Measurements from ENCODE around the gene RSPRY1. TPM values are rescaled to one million over a fixed set of nuclear protein-coding genes. Genes with fewer than 3 reads are reported as not detected.
A peak's percentile ranks its signal among the peaks of the same experiment; 100 is the strongest.

The RSPRY1 gene
- total RNA-seq, 4 donors from 2014 or later: 20.4 to 28.5 (median 24.6) TPM

DNA sequence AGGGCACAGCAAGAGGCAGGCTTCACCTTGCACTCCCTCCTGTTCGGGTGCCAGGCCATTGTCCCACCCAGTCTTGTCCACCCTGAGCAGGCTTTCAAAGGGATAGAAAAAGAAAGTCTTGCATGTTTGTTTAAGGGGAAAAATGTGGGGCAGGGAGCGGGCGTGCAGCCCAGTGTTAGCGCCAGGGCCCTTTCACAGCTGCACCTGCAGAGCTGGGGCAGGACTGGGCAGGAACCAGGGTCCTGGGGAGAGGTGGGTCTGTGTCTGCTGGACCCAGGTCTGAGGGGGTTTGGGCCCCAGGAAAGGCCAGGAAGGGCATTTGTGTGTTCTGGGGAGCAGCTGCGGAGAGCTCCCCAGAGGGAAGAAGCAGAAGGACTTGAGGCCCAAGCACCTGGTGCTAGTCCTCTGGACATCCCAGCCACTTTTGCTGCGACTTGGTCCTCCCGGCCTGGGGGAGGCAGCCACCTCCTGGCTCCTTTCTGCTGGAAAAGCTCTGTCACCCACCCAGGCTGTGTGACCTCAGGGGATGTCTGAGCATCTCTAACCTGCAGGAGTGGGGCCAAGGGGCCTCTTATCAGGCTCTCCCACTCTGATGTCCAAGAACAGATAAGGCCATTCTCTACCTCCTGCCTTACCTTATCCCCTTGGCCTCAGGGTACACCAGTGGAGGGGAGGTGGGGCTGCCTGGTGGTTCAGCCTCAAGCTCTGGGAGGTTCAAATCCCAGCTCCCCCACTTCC lies 45.0 kb upstream of the RSPRY1 start:
- no peaks in the 10 kb centered on the region for H3K9me3 ChIP-seq
- DNase-seq (ENCODE audit: low spot score in 2 of 2): no peak
- H3K4me3 ChIP-seq: no peak overlapping the region
- 87 to 92% methylated on average over 6 to 7 of the region's 7 CpGs for WGBS, 2 donors
- H3K27me3 ChIP-seq: no peaks in the 10 kb centered on the region
- TF ChIP-seq POLR2A (IDR thresholded peaks at IDR 0.05): no peak
- TF ChIP-seq, protein P1, sequence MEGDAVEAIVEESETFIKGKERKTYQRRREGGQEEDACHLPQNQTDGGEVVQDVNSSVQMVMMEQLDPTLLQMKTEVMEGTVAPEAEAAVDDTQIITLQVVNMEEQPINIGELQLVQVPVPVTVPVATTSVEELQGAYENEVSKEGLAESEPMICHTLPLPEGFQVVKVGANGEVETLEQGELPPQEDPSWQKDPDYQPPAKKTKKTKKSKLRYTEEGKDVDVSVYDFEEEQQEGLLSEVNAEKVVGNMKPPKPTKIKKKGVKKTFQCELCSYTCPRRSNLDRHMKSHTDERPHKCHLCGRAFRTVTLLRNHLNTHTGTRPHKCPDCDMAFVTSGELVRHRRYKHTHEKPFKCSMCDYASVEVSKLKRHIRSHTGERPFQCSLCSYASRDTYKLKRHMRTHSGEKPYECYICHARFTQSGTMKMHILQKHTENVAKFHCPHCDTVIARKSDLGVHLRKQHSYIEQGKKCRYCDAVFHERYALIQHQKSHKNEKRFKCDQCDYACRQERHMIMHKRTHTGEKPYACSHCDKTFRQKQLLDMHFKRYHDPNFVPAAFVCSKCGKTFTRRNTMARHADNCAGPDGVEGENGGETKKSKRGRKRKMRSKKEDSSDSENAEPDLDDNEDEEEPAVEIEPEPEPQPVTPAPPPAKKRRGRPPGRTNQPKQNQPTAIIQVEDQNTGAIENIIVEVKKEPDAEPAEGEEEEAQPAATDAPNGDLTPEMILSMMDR (IDR thresholded peaks at IDR 0.05): no peak
- no peak for TF ChIP-seq EP300 (IDR thresholded peaks at IDR 0.05)
- H3K4me1 ChIP-seq: peaks cover 0 to 71% (median 27%) of the 10 kb centered on the region in 4 donors
- peak overlapping the region in 2 of 4 donors; percentile 87 to 89 for H3K27ac ChIP-seq
- peaks cover 0 to 25% (median 0%) of the 10 kb centered on the region in 3 donors for H3K36me3 ChIP-seq

- 77 to 80% methylated on average over 16 of the region's 16 CpGs for WGBS, 2 donors
- Histone ChIP-seq H3K9me3 (no peaks in the 10 kb centered on the region), H3K4me3 (no peak overlapping the region), H3K36me3 (peaks cover 0 to 16% (median 0%) of the 10 kb centered on the region in 3 donors), H3K27me3 (no peaks in the 10 kb centered on the region), H3K27ac (peak overlapping the region in 3 of 4 donors; percentile 54 to 89 (median 87)), H3K4me1 (peaks cover 0 to 81% (median 27%) of the 10 kb centered on the region in 4 donors)
- no peak for DNase-seq (ENCODE audit: low spot score in 2 of 2)
- TF ChIP-seq EP300 (IDR thresholded peaks at IDR 0.05): no peak
- TF ChIP-seq, protein P1 (IDR thresholded peaks at IDR 0.05): no peak
- no peak for TF ChIP-seq POLR2A (IDR thresholded peaks at IDR 0.05)
These were observed 44.1 kb upstream of the RSPRY1 start for GRCh38 chr16:57141822-57142631.

DNA sequence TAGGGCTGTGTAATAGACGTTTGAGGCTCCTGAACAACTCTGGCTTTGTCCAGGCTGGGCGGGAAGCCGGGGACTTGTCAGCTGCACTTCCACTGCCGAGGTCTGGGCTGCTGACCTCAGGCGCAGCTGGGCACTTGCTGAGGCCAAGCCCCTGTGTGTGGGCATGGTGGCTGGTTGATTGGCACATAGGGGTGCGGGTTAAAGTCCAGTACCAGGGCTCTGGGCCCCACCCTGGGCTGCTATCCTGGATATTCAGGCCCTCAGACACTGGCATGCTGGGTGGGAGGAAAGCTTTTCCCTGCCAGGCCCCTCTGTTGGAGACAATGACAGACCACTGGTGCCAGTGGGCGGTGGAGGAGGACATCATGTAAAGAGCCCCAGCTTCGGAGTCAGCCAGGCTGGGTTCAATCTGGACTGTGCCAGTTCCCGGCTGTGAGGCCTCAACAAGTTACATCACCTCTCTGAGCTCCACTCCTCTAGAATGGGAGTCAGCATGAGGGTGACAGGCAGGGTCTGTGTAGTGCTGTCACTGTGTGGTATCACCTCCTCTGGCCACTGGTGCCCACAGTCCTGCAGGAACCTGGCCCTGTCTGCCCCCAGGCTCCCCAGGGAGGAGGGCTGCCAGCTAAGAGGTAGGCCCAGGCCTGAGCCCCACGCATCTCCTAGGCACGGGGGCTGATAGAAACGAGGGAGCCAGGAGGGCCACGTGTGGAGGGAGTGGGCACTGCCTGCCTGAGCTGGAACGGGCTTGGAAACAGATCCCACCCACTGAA lies 42.8 kb upstream of the RSPRY1 start:
- H3K27ac ChIP-seq: peak overlapping the region; percentile 54 to 89 (median 80)
- no peak overlapping the region for H3K4me3 ChIP-seq
- WGBS, 2 donors: 28 to 41% methylated on average over 11 to 12 of the region's 14 CpGs
- peak in 1 of 2 donors; percentile 36 for DNase-seq (ENCODE audit: low spot score in 2 of 2)
- H3K27me3 ChIP-seq: no peaks in the 10 kb centered on the region
- peaks cover 0 to 3% (median 0%) of the 10 kb centered on the region in 3 donors for H3K36me3 ChIP-seq
- peaks cover 0 to 90% (median 30%) of the 10 kb centered on the region in 4 donors for H3K4me1 ChIP-seq
- peak; percentile 22 to 77 for TF ChIP-seq EP300 (IDR thresholded peaks at IDR 0.05)
- TF ChIP-seq, protein P1 (IDR thresholded peaks at IDR 0.05): no peak
- H3K9me3 ChIP-seq: no peaks in the 10 kb centered on the region

- DNase-seq (ENCODE audit: low spot score in 2 of 2): no peak
- Histone ChIP-seq H3K9me3 (no peaks in the 10 kb centered on the region), H3K36me3 (peaks cover 0 to 6% (median 0%) of the 10 kb centered on the region in 3 donors), H3K4me3 (no peak overlapping the region), H3K27me3 (no peaks in the 10 kb centered on the region), H3K4me1 (peaks cover 0 to 97% (median 30%) of the 10 kb centered on the region in 4 donors), H3K27ac (peak overlapping the region; percentile 40 to 89 (median 80))
- TF ChIP-seq EP300 (IDR thresholded peaks at IDR 0.05): no peak
- 93 to 96% methylated on average over 2 of the region's 2 CpGs for WGBS, 2 donors
These were observed 42.1 kb upstream of the RSPRY1 start for GRCh38 chr16:57144027-57144426.

Data from tibial nerve (tissue), 4 donors.